HepG2 (cell line): ENCODE results near the gene PCNA. TPM values are rescaled to one million over a fixed set of nuclear protein-coding genes. Genes with fewer than 3 reads are reported as not detected.
A peak's percentile ranks its signal among the peaks of the same experiment; 100 is the strongest.

Experiments used
- ARNTL ChIP-seq: sonication (generic); formaldehyde crosslinking; IDR thresholded peaks from 2 replicates; pipeline ENCODE4 v1.4.0; 2020; ENCODE audit warnings: mild to moderate bottlenecking, missing genetic modification reagents
- FOXC1 ChIP-seq: sonication (generic); formaldehyde crosslinking; IDR thresholded peaks from 2 replicates; pipeline ENCODE4 v1.8.0; 2022; ENCODE audit warnings: mild to moderate bottlenecking, missing genetic modification reagents, borderline replicate concordance
- IKZF5 ChIP-seq: IDR thresholded peaks from 2 replicates; pipeline ENCODE4 v1.6.1; 2018; ENCODE audit warnings: missing genetic modification reagents, mild to moderate bottlenecking, missing compliant biosample characterization
- NFYC ChIP-seq: IDR thresholded peaks from 2 replicates; pipeline ENCODE4 v1.6.1; 2016; ENCODE audit warnings: missing genetic modification reagents, missing compliant biosample characterization
- SMYD3 ChIP-seq: sonication (generic); formaldehyde crosslinking; IDR thresholded peaks from 2 replicates; pipeline ENCODE4 v1.8.1; 2023; ENCODE audit warnings: mild to moderate bottlenecking, missing genetic modification reagents
- STAT5B ChIP-seq: sonication (generic); formaldehyde crosslinking; IDR thresholded peaks from 2 replicates; pipeline ENCODE4 v1.4.0; 2020; ENCODE audit warnings: missing genetic modification reagents
- TFAP4 ChIP-seq: sonication (generic); IDR thresholded peaks from 2 replicates; pipeline ENCODE4 v1.6.1; 2016; ENCODE audit warnings: low read depth, borderline replicate concordance
- YEATS4 ChIP-seq: sonication (generic); formaldehyde crosslinking; IDR thresholded peaks from 2 replicates; pipeline ENCODE4 v1.4.0; 2020; ENCODE audit warnings: missing genetic modification reagents, borderline replicate concordance
- ZNF10 ChIP-seq: sonication (generic); formaldehyde crosslinking; IDR thresholded peaks from 2 replicates; pipeline ENCODE4 v1.4.0; 2020; ENCODE audit warnings: mild to moderate bottlenecking, low read depth, missing genetic modification reagents, borderline replicate concordance
- ZNF17 ChIP-seq: sonication (generic); formaldehyde crosslinking; IDR thresholded peaks from 2 replicates; pipeline ENCODE4 v1.5.0; 2020; ENCODE audit warnings: mild to moderate bottlenecking, missing genetic modification reagents
- ZNF275 ChIP-seq: sonication (generic); formaldehyde crosslinking; IDR thresholded peaks from 2 replicates; pipeline ENCODE4 v1.8.0; 2022; ENCODE audit warnings: missing genetic modification reagents, mild to moderate bottlenecking, inconsistent platforms, borderline replicate concordance
- ZNF343 ChIP-seq: sonication (generic); formaldehyde crosslinking; IDR thresholded peaks from 2 replicates; pipeline ENCODE4 v1.4.0; 2020; ENCODE audit warnings: mild to moderate bottlenecking, missing genetic modification reagents
- ZNF407 ChIP-seq: sonication (generic); formaldehyde crosslinking; IDR thresholded peaks from one replicate; pipeline ENCODE4 v1.5.1; 2020; ENCODE audit warnings: mild to moderate bottlenecking, missing genetic modification reagents; ENCODE audit errors: not compliant biosample characterization
- ZNF691 ChIP-seq: sonication (generic); formaldehyde crosslinking; IDR thresholded peaks from 2 replicates; pipeline ENCODE4 v1.4.0; 2020; ENCODE audit warnings: missing genetic modification reagents, low read depth, mild to moderate bottlenecking, borderline replicate concordance
- polyA plus RNA-seq, 8 experiments: library from polyadenylated mRNA; depleted of rRNA in 3 of 8; stranded (reverse) in 7 of 8; unstranded in 1 of 8; fragments of >200 nt; fragmentation: Illumina TruSeq in 4 of 8; extraction: Trizol in 4 of 8; gene quantifications; 2 replicates each; pipeline versions ENCODE4 v1.2.1 to v1.2.3, GENCODE V29; 2011 to 2016; ENCODE audit warnings: low read depth in 4 of 8, missing spikeins in 1 of 8, mixed read lengths in 1 of 8; ENCODE audit not compliant: insufficient read depth in 1 of 8
- total RNA-seq, 5 experiments: library from RNA; depleted of rRNA; stranded (reverse); fragments of >200 nt; fragmentation: Illumina TruSeq; extraction: Trizol; gene quantifications; 2 replicates each; pipeline ENCODE4 v1.2.3, GENCODE V29; 2016; ENCODE audit warnings: low read depth in 1 of 5
- TF ChIP-seq, protein P1 (sequence below): sonication (generic); formaldehyde crosslinking; IDR thresholded peaks from 2 replicates; pipeline ENCODE4 v1.8.0; 2023; ENCODE audit warnings: mild to moderate bottlenecking, missing genetic modification reagents

The PCNA gene
- total and polyA plus RNA-seq, 2 of the 13 experiments (the other 11 are each of a cell fraction or from before 2014, with no cell fraction given) = 229 to 655 TPM

DNA sequence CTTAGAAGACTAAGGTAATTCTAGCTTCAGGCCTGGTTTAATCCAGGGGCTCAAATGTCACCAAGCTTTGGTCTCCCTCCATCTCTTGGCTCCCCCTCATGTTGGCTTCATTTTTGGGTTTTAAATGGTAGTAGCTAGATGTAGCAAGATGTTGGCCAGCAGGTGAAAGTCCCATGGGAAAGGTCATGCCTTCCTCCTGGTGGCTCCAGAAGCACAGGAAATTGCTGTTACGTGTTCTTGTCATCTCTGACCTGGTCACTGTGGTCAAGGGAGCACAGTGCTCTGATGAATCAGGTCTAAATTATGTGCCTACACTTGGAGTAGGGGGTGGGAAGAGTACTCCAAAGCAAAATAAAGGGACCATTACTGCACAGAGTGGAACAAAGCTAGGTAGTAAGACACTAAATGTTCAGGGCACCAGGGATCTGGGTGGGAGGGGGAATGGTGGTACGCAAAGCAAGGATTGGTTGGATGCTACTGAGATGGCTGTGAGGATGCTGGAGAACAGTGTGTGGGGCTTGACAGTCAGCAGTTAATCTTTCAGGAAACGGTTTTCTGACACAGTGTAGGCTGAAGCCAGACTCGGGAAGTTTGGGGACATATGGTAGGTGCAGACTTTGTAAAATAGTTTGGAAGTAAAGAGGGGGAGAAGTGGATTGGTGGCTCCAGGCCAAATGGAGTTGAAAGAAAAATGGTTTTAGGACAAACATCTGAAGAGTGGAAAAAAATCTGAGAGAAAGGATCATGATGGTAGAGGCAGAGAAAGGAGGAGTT lies 37.1 kb upstream of the PCNA start (continued):
- TF ChIP-seq ZNF407 (CRISPR knock-in tag) (peak; percentile 19), ZNF275 (CRISPR knock-in tag) (no peak), STAT5B (CRISPR knock-in tag) (no peak), FOXC1 (CRISPR knock-in tag) (no peak), ZNF343 (CRISPR knock-in tag) (no peak), ARNTL (CRISPR knock-in tag) (no peak), YEATS4 (CRISPR knock-in tag) (0 out of 2 replicates have a peak, but pooled peaks have one; percentile 0), ZNF10 (CRISPR knock-in tag) (no peak), ZNF17 (CRISPR knock-in tag) (no peak), NFYC (no peak), SMYD3 (CRISPR knock-in tag) (no peak), ZNF691 (peak; percentile 98), IKZF5 (CRISPR knock-in tag) (peak; percentile 39; the same call in 1 of the 2 replicates), TFAP4 (no peak)
- TF ChIP-seq, protein P1, sequence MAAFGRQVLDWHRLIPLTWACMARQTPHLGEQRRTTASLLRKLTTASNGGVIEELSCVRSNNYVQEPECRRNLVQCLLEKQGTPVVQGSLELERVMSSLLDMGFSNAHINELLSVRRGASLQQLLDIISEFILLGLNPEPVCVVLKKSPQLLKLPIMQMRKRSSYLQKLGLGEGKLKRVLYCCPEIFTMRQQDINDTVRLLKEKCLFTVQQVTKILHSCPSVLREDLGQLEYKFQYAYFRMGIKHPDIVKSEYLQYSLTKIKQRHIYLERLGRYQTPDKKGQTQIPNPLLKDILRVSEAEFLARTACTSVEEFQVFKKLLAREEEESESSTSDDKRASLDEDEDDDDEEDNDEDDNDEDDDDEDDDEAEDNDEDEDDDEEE (CRISPR knock-in tag) = no peak
